Fibroblast of peridontal ligament (primary cell): ENCODE measurements around the gene TSSC4.

ENCODE experiments used
- DNase-seq: peaks from one replicate; pipeline ENCODE4 v3.0.0-alpha.2; 2010; ENCODE audit errors: extremely low read depth

The TSSC4 gene

GRCh38 chr11:2417856-2418692 is 17.5 kb downstream of the TSSC4 start:
- no peak for DNase-seq

- no peak for DNase-seq
These were observed 18.3 kb downstream of the TSSC4 start for GRCh38 chr11:2418693-2419360.

- DNase-seq, result peak; percentile 77
These were observed 19.3 kb downstream of the TSSC4 start for GRCh38 chr11:2419638-2420501.

- DNase-seq, result peak; percentile 61
These were observed 20.1 kb downstream of the TSSC4 start for GRCh38 chr11:2420502-2421225.

- no peak for DNase-seq
These were observed 20.9 kb downstream of the TSSC4 start for GRCh38 chr11:2421226-2421994.

- no peak for DNase-seq
These were observed 21.4 kb downstream of the TSSC4 start for GRCh38 chr11:2421996-2422395.

GRCh38 chr11:2422461-2423156 is 22.1 kb downstream of the TSSC4 start:
- no peak for DNase-seq

GRCh38 chr11:2423157-2424025 is 22.8 kb downstream of the TSSC4 start:
- DNase-seq, result no peak

GRCh38 chr11:2424811-2425495 is 24.4 kb downstream of the TSSC4 start:
- DNase-seq, result no peak

GRCh38 chr11:2425506-2425905 is 25.0 kb downstream of the TSSC4 start:
- no peak for DNase-seq

- no peak for DNase-seq
These were observed 25.7 kb downstream of the TSSC4 start for GRCh38 chr11:2426221-2426620.

GRCh38 chr11:2426826-2427521 is 26.4 kb downstream of the TSSC4 start:
- no peak for DNase-seq

GRCh38 chr11:2427721-2428321 is 27.3 kb downstream of the TSSC4 start:
- DNase-seq, result no peak

GRCh38 chr11:2428322-2428795 is 27.8 kb downstream of the TSSC4 start:
- peak; percentile 9 for DNase-seq

- no peak for DNase-seq
These were observed 30.8 kb downstream of the TSSC4 start for GRCh38 chr11:2431395-2431794.

- no peak for DNase-seq
These were observed 31.6 kb downstream of the TSSC4 start for GRCh38 chr11:2432171-2432621.

GRCh38 chr11:2432628-2433071 is 32.1 kb downstream of the TSSC4 start:
- DNase-seq, result no peak
